HepG2 (cell line): ENCODE results near the gene ARHGEF1. TPM values are rescaled to one million over a fixed set of nuclear protein-coding genes. Genes with fewer than 3 reads are reported as not detected.

Source experiments
- AKAP8 ChIP-seq: sonication (generic); formaldehyde crosslinking; IDR thresholded peaks from 2 replicates; pipeline ENCODE4 v1.5.1; 2020; ENCODE audit warnings: mild to moderate bottlenecking, missing genetic modification reagents
- ATF6 ChIP-seq: sonication (generic); formaldehyde crosslinking; conservative IDR thresholded peaks from 2 replicates; pipeline ENCODE4 v1.4.0; 2020; ENCODE audit warnings: missing genetic modification reagents
- HNF1B ChIP-seq: sonication (generic); formaldehyde crosslinking; IDR thresholded peaks from 2 replicates; pipeline ENCODE4 v1.5.1; 2020; ENCODE audit warnings: mild to moderate bottlenecking, moderate library complexity, missing genetic modification reagents
- KDM2A ChIP-seq: sonication (generic); formaldehyde crosslinking; IDR thresholded peaks from 2 replicates; pipeline ENCODE4 v1.4.0; 2020; ENCODE audit warnings: low read depth, missing genetic modification reagents, borderline replicate concordance
- KDM5B ChIP-seq: sonication (generic); formaldehyde crosslinking; IDR thresholded peaks from 2 replicates; pipeline ENCODE4 v1.4.0; 2020; ENCODE audit warnings: missing genetic modification reagents, mild to moderate bottlenecking, borderline replicate concordance
- KLF16 ChIP-seq, 2 experiments: sonication (generic) in 1 of 2; formaldehyde crosslinking in 1 of 2; IDR thresholded peaks; 2 replicates each; pipeline versions ENCODE4 v1.6.1 to v1.8.0; 2016 to 2023; ENCODE audit warnings: missing genetic modification reagents in 2 of 2, missing compliant biosample characterization in 1 of 2
- LCORL ChIP-seq, 2 experiments: fragments of 450-650 bp in 1 of 2; sonication (generic) in 1 of 2; formaldehyde crosslinking in 1 of 2; IDR thresholded peaks; 2 replicates each; pipeline versions ENCODE4 v1.5.0 to v1.6.1; 2017 to 2020; ENCODE audit warnings: antibody characterized with exemption in 1 of 2, missing genetic modification reagents in 1 of 2
- MYC ChIP-seq: sonication (generic); formaldehyde crosslinking; IDR thresholded peaks from 2 replicates; pipeline ENCODE4 v1.9.0; 2021; ENCODE audit warnings: missing genetic modification reagents, borderline replicate concordance
- SIX1 ChIP-seq: sonication (generic); formaldehyde crosslinking; IDR thresholded peaks from 2 replicates; pipeline ENCODE4 v1.4.0; 2020; ENCODE audit warnings: missing genetic modification reagents, borderline replicate concordance
- SMAD9 ChIP-seq: sonication (generic); formaldehyde crosslinking; IDR thresholded peaks from 2 replicates; pipeline ENCODE4 v1.5.1; 2020; ENCODE audit warnings: mild to moderate bottlenecking, missing genetic modification reagents
- SMC3 ChIP-seq: IDR thresholded peaks from 2 replicates; pipeline ENCODE4 v1.6.1; 2011; ENCODE audit warnings: low read length, improper control_type of control experiment
- SOX13 ChIP-seq, 3 experiments: fragments of 450-650 bp in 1 of 3; sonication (generic) in 1 of 3; formaldehyde crosslinking in 1 of 3; IDR thresholded peaks in 2 of 3; conservative IDR thresholded peaks in 1 of 3; 2 replicates each; pipeline versions ENCODE4 v1.5.0 to v1.6.1; 2016 to 2020; ENCODE audit warnings: antibody characterized with exemption in 1 of 3, mild to moderate bottlenecking in 1 of 3, missing compliant biosample characterization in 1 of 3, missing genetic modification reagents in 1 of 3, moderate library complexity in 1 of 3
- ZNF362 ChIP-seq: sonication (generic); formaldehyde crosslinking; IDR thresholded peaks from 2 replicates; pipeline ENCODE4 v1.4.0; 2020; ENCODE audit warnings: missing genetic modification reagents, mild to moderate bottlenecking, borderline replicate concordance
- ZNF644 ChIP-seq: IDR thresholded peaks from 2 replicates; pipeline ENCODE4 v1.6.1; 2016; ENCODE audit warnings: low read depth
- ZNF772 ChIP-seq: sonication (generic); formaldehyde crosslinking; IDR thresholded peaks from 2 replicates; pipeline ENCODE4 v1.5.0; 2020; ENCODE audit warnings: mild to moderate bottlenecking, missing genetic modification reagents
- polyA plus RNA-seq, 8 experiments: library from polyadenylated mRNA; depleted of rRNA in 3 of 8; stranded (reverse) in 7 of 8; unstranded in 1 of 8; fragments of >200 nt; fragmentation: Illumina TruSeq in 4 of 8; extraction: Trizol in 4 of 8; gene quantifications; 2 replicates each; pipeline versions ENCODE4 v1.2.1 to v1.2.3, GENCODE V29; 2011 to 2016; ENCODE audit warnings: low read depth in 4 of 8, missing spikeins in 1 of 8, mixed read lengths in 1 of 8; ENCODE audit not compliant: insufficient read depth in 1 of 8
- total RNA-seq, 5 experiments: library from RNA; depleted of rRNA; stranded (reverse); fragments of >200 nt; fragmentation: Illumina TruSeq; extraction: Trizol; gene quantifications; 2 replicates each; pipeline ENCODE4 v1.2.3, GENCODE V29; 2016; ENCODE audit warnings: low read depth in 1 of 5
- TF ChIP-seq, protein P1 (sequence below): IDR thresholded peaks from 2 replicates; pipeline ENCODE4 v1.6.1; 2016; ENCODE audit warnings: missing compliant biosample characterization, missing genetic modification reagents, borderline replicate concordance
- TF ChIP-seq, protein P2 (sequence below): sonication (generic); formaldehyde crosslinking; IDR thresholded peaks from 2 replicates; pipeline ENCODE4 v1.5.1; 2020; ENCODE audit warnings: mild to moderate bottlenecking, missing genetic modification reagents, moderate library complexity
- TF ChIP-seq, protein P3 (sequence below): sonication (generic); formaldehyde crosslinking; IDR thresholded peaks from 2 replicates; pipeline ENCODE4 v1.8.1; 2023; ENCODE audit warnings: mild to moderate bottlenecking, moderate library complexity, missing genetic modification reagents

Gene ARHGEF1
- total and polyA plus RNA-seq, 2 of the 13 experiments (the other 11 are each of a cell fraction or from before 2014, with no cell fraction given): 33.7 to 34.7 TPM

DNA sequence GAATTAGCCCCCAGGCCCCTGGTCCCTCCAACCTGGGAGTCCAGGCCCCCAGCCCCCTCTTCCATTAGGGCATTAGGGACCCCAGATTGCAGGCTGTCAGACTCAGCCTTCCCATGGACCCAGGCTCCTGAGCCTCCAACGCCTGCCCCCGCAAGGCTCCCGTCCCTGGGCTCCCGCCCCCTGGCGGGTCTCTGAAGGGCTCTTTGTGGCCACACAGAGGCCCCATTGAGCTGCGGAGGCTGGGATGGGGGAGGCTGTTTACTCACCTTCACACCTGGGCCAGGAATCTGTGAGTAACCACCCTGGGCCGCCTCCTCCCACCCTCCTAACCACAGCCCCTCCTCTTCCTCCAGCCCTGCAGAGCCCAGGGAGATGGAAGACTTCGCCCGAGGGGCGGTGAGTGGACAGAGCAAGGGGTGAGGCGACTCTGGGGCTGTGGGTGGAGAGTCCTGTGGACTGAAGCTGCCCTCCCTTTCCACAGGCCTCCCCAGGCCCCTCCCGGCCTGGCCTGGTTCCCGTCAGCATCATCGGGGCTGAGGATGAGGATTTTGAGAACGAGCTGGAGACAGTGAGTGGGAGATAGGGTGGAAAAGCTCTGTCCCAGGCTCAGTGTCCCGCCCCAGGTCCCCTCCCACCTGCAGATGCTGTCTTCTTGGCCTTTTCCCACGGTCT, 4.9 kb downstream of the ARHGEF1 start (continued):
- TF ChIP-seq HNF1B (CRISPR knock-in tag): peak; percentile 91
- no peak; the same call in 1 of the 2 replicates for TF ChIP-seq MYC (CRISPR knock-in tag)
- TF ChIP-seq SMAD9 (CRISPR knock-in tag): 0 out of 2 replicates have a peak, but pooled peaks have one; percentile 53
- TF ChIP-seq, protein P1, sequence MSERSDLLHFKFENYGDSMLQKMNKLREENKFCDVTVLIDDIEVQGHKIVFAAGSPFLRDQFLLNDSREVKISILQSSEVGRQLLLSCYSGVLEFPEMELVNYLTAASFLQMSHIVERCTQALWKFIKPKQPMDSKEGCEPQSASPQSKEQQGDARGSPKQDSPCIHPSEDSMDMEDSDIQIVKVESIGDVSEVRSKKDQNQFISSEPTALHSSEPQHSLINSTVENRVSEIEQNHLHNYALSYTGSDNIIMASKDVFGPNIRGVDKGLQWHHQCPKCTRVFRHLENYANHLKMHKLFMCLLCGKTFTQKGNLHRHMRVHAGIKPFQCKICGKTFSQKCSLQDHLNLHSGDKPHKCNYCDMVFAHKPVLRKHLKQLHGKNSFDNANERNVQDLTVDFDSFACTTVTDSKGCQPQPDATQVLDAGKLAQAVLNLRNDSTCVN: no peak
- no peak; the same call in 1 of the 2 replicates for TF ChIP-seq SIX1 (CRISPR knock-in tag)
- no peak for TF ChIP-seq ZNF644 (CRISPR knock-in tag)
- peak; percentile 34; the same call in 1 of the 2 replicates for TF ChIP-seq KDM5B (CRISPR knock-in tag)
- no peak for TF ChIP-seq LCORL (IDR thresholded peaks at IDR 0.05)
- peak; percentile 79 for TF ChIP-seq LCORL (CRISPR knock-in tag; IDR thresholded peaks at IDR 0.05)
- TF ChIP-seq AKAP8: peak; percentile 81
- TF ChIP-seq, protein P2, sequence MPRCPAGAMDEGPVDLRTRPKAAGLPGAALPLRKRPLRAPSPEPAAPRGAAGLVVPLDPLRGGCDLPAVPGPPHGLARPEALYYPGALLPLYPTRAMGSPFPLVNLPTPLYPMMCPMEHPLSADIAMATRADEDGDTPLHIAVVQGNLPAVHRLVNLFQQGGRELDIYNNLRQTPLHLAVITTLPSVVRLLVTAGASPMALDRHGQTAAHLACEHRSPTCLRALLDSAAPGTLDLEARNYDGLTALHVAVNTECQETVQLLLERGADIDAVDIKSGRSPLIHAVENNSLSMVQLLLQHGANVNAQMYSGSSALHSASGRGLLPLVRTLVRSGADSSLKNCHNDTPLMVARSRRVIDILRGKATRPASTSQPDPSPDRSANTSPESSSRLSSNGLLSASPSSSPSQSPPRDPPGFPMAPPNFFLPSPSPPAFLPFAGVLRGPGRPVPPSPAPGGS (CRISPR knock-in tag): 0 out of 2 replicates have a peak, but pooled peaks have one; percentile 72
- TF ChIP-seq, protein P3, sequence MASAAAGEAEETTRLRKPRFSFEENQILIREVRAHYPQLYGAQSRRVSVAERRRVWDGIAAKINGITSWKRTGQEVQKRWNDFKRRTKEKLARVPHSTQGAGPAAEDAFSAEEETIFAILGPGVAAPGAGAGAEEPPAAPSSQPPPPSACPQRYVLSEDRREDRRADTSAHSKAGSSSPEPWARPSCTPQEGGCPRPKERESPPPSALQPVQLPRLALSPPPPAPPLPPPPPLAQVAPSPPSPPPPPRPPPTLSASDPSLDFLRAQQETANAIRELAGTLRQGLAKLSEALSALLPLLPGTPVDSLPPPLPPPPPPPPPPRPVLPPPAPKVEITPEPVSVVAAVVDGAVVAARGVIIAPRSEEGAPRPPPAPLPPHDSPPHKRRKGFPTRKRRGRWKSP (CRISPR knock-in tag): 0 out of 2 replicates have a peak, but pooled peaks have one; percentile 43
- TF ChIP-seq ZNF772 (CRISPR knock-in tag): 0 out of 2 replicates have a peak, but pooled peaks have one; percentile 65
- no peak for TF ChIP-seq SOX13 (IDR thresholded peaks at IDR 0.05)
- TF ChIP-seq SOX13 (CRISPR knock-in tag; conservative IDR thresholded peaks at IDR 0.05 in 1 of 2, IDR thresholded peaks at IDR 0.05 in 1 of 2): peak in 1 of 2 experiments; percentile 78; a peak in 2 of 4 replicates
- peak; percentile 20; the same call in 1 of the 2 replicates for TF ChIP-seq SMC3
- TF ChIP-seq KLF16 (CRISPR knock-in tag; IDR thresholded peaks at IDR 0.05): peak in 1 of 2 experiments; percentile 76; a peak in 1 of 4 replicates
- no peak for TF ChIP-seq ATF6
- TF ChIP-seq ZNF362 (CRISPR knock-in tag): no peak; the same call in 1 of the 2 replicates
- peak; percentile 70; the same call in 1 of the 2 replicates for TF ChIP-seq KDM2A (CRISPR knock-in tag)
